GM12865 (cell line): ENCODE measurements around the gene AHCYL1.

ENCODE experiments used
- DNase-seq: peaks from one replicate; pipeline ENCODE4 v3.0.0; 2010; ENCODE audit warnings: low read depth
- H3K4me3 ChIP-seq: 2 replicates; pipeline ENCODE4 v1.5.1; 2011; ENCODE audit warnings: mild to moderate bottlenecking, low read depth, low read length, control low read depth
- TF ChIP-seq, protein P1 (sequence below): IDR thresholded peaks from 2 replicates; pipeline ENCODE4 v1.5.1; 2011; ENCODE audit warnings: low read length, control low read depth, low read depth, inconsistent platforms; ENCODE audit not compliant: insufficient read depth; ENCODE audit errors: missing control alignments

AHCYL1 gene

DNA sequence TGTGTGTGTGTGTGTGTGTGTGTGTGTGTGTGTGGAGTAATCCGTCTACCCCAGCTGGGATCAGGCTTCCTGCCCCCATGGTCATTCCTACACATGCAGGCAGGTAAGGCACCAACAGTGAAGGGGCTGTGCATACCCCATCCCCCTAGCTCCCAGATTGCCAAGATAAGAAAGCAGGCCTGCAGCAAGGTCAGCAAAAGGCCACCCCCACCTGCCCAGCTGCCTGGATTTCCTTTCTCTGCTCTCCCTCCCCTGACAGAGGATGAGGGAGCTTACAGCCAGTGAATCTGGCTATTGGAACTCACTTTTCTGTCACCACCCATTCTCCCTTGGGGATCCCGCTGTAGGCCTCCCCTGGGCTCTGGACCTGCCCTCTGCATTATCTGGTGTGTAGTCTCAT, 78.0 kb downstream of the AHCYL1 start:
- H3K4me3 ChIP-seq = no peak overlapping the region
- TF ChIP-seq, protein P1, sequence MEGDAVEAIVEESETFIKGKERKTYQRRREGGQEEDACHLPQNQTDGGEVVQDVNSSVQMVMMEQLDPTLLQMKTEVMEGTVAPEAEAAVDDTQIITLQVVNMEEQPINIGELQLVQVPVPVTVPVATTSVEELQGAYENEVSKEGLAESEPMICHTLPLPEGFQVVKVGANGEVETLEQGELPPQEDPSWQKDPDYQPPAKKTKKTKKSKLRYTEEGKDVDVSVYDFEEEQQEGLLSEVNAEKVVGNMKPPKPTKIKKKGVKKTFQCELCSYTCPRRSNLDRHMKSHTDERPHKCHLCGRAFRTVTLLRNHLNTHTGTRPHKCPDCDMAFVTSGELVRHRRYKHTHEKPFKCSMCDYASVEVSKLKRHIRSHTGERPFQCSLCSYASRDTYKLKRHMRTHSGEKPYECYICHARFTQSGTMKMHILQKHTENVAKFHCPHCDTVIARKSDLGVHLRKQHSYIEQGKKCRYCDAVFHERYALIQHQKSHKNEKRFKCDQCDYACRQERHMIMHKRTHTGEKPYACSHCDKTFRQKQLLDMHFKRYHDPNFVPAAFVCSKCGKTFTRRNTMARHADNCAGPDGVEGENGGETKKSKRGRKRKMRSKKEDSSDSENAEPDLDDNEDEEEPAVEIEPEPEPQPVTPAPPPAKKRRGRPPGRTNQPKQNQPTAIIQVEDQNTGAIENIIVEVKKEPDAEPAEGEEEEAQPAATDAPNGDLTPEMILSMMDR = no peak
- no peak for DNase-seq

DNA sequence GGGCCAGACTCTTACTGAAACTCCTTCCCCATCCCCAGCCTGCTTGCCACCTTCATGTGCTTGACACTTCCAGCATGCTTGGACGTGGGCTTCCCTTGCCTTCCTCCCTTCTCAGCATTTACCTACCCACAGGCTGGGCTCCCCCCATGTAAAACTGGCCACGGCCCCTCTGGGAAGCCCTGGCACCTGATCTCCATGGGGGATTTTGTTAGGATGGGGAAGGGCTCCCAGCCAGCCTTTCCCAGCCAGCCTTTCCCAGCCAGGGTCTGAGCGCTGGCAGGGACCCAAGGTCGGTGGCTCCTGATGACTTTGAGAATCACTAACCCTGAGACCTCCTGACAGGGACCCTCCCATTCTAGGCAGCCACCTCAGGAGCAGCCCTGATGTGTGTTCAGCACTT, 79.2 kb downstream of the AHCYL1 start:
- H3K4me3 ChIP-seq = no peak overlapping the region
- TF ChIP-seq, protein P1 = no peak
- no peak for DNase-seq

DNA sequence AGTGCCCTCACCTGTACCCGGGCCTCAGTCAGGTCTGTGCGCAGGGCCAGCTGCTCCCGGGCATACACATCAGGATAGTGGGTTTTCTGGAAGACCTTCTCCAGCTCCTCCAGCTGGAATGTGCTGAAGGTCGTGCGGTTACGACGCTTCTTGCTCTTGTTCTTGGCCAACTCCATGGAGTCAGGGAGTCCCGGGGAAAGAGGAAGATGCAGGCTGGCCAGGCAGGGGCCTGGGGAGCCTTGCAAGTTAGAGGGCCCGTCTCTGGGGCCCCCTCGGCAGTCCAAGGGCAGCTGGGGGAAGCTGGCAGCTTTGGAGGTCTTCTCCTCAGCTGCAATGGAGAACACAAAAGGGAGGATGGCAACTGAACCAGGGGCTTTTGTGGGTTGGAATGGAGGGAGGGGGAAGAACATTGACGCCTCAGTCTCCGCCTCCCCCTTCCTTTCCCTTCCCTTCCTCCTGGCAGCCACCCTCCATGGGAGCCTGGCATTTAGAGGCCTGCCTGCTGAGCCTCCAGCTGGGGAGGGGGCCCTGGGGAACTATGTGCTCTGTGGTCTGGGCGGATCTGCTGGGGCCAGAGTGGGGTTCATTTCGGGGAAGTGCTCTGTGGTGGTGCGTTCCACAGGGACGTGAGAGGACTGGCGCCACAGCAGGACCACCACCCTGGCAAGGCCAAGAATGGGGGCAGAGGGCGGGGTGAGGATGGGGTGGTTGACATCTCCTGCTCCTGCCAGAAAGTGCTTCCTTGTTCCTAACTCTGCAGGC, 80.2 kb downstream of the AHCYL1 start:
- TF ChIP-seq, protein P1 = no peak
- no peak overlapping the region for H3K4me3 ChIP-seq
- no peak for DNase-seq

DNA sequence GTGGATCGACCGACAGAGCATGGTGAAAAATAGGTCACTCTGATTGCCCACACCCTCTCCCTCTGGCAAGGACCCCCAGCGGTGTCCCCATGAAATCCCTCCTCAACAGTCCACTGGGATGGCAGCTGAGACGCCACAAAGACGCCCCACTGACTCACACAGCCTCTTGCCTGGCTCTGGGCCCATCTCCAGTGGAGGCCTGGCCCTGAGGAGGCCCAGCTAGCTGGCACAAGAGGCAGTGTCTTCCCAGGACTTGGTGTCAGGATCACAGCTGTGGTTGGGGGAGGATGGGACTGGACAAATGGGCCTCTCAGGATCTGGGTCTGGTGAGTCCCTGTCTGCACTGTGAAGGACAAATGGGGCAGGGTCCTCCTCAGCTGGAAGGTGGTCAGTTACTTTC, 81.3 kb downstream of the AHCYL1 start:
- no peak overlapping the region for H3K4me3 ChIP-seq
- TF ChIP-seq, protein P1 = no peak
- no peak for DNase-seq

DNA sequence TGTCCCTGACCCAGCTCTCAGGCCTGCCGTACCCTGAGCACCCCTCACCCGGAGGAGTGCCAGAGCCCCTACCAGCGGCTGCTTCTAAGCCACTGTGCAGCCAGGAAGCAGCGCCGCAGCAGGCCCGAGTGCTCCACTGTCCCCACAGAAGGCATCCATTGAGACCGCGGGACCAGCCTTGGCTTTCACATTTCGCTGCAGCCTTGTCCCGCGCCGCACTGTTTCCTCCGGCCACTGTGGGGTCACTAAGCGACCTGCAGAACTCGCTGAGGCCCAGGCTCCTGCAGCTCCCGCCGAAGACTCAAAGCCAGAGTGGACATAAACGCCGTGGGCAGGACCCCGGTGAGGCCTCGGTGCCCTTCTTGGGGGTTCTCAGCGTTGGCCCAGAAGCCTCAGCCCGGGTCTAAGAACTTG, 82.9 kb downstream of the AHCYL1 start:
- H3K4me3 ChIP-seq = no peak overlapping the region
- DNase-seq = no peak
- TF ChIP-seq, protein P1 = no peak

DNA sequence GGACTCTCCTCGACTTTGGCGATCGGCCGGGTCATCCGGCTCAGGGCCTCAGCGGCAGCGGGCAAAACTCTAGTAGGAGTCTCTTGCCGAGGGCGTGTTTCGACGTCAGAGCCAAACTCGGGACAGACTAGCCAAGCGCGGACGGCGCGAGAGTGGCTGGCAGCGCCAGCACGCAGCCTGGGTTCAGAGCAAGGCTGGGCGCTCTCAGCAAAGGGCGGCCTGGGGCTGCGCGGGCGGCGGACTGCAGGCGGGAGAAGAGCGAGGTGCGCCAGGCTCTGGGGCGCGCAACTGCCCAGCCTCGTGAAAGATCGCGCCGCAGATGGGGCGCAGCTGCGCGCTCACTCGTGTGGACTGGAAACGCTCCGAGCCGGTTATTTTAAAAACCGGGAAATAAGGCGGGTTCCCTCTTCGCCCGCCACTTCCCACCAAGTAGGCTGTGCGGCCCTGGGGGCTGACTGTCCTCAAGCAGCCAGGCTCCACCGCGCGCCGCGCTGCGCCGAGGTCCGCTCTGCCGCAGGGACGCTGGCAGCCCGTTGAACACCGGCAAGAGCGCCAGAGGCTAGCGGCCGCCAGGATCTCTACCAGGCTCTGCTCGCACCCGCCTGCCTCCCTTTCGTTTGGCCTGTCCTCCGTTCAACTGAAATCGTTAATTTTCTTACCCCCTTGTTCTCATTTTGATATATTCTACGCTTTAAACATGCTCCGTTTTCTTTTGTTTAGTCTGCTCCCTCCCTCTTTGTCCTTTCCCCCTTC, 83.5 kb downstream of the AHCYL1 start:
- no peak for DNase-seq
- H3K4me3 ChIP-seq = no peak overlapping the region
- TF ChIP-seq, protein P1 = no peak
